ENCODE measurements around the gene BCO2. TPM values are rescaled to one million over a fixed set of nuclear protein-coding genes. Genes with fewer than 3 reads are reported as not detected.

Gene BCO2
- total RNA-seq, 1 experiment from 2014 or later, result 0.50 TPM

DNA sequence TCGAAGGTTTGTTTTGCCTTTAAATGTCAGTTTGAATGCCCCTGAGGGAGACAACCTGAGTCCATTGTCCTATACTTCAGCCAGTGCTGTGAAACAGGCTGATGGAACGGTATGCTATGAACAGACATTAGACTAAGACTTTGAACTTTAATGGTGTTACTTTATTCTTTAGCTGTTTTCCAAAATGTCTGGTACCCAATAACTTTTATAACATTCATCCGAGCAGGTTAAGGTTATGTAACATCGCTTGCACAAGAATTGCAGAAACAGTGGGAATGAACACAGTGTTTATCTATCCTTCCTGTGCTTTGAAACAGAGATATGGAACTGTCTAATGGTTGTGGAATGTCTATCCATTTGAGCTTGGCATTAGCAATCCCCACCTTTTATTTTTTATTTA, 38.4 kb downstream of the BCO2 start:
- DNase-seq (ENCODE audit: extremely low read depth, low read depth), result no peak

- no peak for DNase-seq (ENCODE audit: extremely low read depth, low read depth)
These were observed 40.3 kb downstream of the BCO2 start for GRCh38 chr11:112215621-112216020.

DNA sequence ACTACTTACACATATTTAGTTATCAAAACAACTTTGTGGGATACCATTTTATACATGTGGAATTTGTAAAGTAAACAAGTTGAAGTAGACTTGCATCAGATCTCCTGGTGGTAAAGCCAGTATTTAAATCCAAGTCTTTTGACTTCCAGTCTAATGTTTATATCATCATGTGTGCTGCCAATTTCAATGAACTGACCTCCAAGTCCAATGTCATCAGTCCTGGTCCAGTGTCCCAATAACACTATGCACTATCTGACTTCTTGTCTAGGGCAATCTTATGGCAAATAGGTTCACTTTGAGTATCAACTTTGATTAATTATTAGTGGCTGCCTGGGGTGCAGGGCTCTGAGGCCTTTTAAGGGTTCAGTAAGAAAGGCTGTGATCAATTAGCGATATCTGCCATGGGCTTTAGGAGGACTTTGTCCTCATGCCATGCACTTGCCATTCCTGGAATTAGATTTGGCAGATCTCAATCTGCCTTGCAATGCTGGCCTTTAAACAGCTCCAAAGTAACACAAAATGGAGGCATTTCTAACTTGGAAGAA, 41.3 kb downstream of the BCO2 start:
- DNase-seq (ENCODE audit: extremely low read depth, low read depth), result peak; percentile 44

DNA sequence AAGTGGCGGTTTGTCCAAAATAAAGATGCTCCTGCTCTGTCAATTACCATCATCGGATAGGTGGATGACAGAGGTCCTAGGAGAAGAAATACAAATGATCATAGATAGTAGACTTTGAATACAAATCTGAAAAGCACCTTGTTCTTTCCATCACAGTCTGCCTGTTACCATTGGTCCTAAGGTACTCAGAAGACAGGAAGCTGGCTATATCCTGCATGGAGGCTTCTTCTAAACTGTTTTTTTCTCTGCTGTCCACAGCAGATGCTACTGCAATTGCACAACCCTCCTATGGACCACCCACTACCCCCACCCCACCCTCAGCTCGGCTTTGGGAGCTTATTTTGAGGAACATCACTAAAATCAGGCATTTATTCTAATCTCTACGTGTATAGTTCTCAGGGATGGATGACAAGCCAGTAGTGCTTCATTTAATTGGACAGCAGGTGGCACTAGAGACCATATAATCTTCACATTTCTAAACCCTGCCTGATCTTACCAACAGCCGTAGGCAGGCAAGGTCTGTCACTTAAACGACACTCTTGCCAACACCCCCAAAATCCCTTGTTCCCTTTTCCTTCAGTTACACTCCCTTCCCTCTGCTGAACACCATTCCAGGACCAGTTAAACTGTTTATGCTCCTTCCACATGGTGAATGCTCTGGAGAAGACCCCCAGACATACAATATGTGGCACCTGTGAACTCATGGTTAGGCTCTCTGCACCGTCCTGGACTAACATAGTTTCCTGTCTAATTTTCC, 44.3 kb downstream of the BCO2 start:
- peak; percentile 73 for DNase-seq (ENCODE audit: extremely low read depth, low read depth)

- no peak for DNase-seq (ENCODE audit: extremely low read depth, low read depth)
These were observed 46.0 kb downstream of the BCO2 start for GRCh38 chr11:112221274-112221835.

DNA sequence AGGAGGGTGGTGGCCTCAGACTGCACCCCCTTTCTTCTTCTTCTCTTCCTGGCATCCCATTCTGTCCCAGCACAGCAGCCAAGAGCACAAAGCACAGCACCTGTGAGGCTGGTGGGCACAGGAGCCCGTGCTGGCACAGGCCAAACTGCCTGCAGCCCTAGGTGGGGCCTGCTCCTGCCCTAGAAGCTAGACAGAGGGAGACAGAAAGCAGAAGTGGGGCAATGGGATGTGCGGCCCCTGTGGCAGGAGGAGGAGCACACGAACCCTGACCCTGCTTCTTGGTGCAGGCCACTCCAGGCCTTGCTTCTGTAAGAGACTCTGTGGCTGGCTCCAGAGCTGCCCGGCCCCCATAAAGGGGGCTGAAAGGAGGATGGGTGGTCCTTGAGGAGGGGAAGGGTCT, 47.0 kb downstream of the BCO2 start:
- DNase-seq (ENCODE audit: extremely low read depth, low read depth), result no peak

DNA sequence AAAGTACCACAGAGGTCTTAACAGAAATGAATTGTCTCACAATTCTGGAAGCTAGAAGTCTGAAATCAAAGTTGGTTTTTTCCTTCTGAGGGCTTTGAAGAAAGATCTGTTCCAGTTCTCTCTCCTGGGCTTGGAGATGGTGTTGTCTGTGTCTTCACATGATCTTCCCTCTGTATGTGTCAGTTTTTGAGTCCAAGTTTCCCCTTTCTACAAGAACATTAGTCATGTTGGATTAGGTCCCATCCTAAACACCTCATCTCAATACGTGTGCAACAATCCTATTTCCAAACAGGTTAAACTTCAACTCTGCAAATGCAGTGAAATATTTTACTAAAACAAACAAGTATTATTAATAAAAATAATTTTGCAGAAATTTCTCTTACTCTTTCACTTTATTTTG, 47.8 kb downstream of the BCO2 start:
- no peak for DNase-seq (ENCODE audit: extremely low read depth, low read depth)

- no peak for DNase-seq (ENCODE audit: extremely low read depth, low read depth)
These were observed 48.6 kb downstream of the BCO2 start for GRCh38 chr11:112223754-112224532.

DNA sequence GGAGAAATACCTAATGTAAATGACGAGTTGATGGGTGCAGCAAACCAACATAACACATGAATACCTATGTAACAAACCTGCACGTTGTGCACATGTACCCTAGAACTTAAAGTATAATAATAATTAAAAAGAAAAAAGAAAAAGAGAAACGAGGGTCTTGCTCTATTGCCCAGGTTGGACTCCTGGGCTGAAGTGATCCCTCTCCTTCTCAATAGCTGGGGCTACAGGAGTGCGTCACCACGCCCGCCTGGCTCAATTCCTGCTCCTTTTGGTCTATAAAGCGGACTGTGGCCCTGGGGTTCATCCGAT, 50.4 kb downstream of the BCO2 start:
- no peak for DNase-seq (ENCODE audit: extremely low read depth, low read depth)

GRCh38 chr11:112226062-112226830, 50.9 kb downstream of the BCO2 start, which contains the start of gene PTS:
TSS of gene PTS (plus strand) at chr11:112226428. CDS start at chr11:112226444, 16 bp downstream.
- peak; percentile 79 for DNase-seq (ENCODE audit: extremely low read depth, low read depth)

GRCh38 chr11:112226831-112227401, 51.6 kb downstream of the BCO2 start:
- no peak for DNase-seq (ENCODE audit: extremely low read depth, low read depth)

GRCh38 chr11:112227471-112227870, 52.2 kb downstream of the BCO2 start:
- DNase-seq (ENCODE audit: extremely low read depth, low read depth), result no peak

GRCh38 chr11:112228706-112229105, 53.4 kb downstream of the BCO2 start:
- no peak for DNase-seq (ENCODE audit: extremely low read depth, low read depth)

DNA sequence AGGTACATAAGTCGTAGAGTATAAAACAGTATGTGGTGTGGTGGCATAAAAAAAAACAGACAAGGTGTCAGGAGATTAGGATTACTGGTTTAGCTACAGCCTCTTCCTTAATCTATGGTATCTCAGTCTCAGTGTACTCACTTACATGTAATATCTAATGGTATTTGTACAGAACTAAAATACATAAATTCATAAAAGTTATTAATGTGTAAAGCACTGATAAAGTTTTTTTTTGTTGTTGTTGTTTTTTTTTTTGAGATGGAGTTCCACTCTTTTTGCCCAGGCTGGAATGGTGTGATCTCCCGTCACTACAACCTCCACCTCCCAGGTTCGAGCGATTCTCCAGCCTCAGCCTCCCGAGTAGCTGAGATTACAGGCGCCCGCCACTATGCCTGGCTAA, 53.8 kb downstream of the BCO2 start:
- DNase-seq (ENCODE audit: extremely low read depth, low read depth), result no peak

GRCh38 chr11:112229746-112230433, 54.6 kb downstream of the BCO2 start:
- DNase-seq (ENCODE audit: extremely low read depth, low read depth), result no peak

GRCh38 chr11:112231952-112232351, 56.6 kb downstream of the BCO2 start:
- DNase-seq (ENCODE audit: extremely low read depth, low read depth), result no peak

- no peak for DNase-seq (ENCODE audit: extremely low read depth, low read depth)
These were observed 60.6 kb downstream of the BCO2 start for GRCh38 chr11:112235750-112236390.

GRCh38 chr11:112237451-112237850, 62.1 kb downstream of the BCO2 start:
- no peak for DNase-seq (ENCODE audit: extremely low read depth, low read depth)

- DNase-seq (ENCODE audit: extremely low read depth, low read depth), result no peak
These were observed 62.7 kb downstream of the BCO2 start for GRCh38 chr11:112238041-112238440.

Measured in NCI-H460 (cell line).